H9 (cell line): Measurements from ENCODE around the gene EMC8. TPM values are rescaled to one million over a fixed set of nuclear protein-coding genes. Genes with fewer than 3 reads are reported as not detected.

ENCODE experiments used
- DNase-seq: peaks from one replicate; pipeline ENCODE4 v3.0.0-alpha.2; 2017
- H2AFZ ChIP-seq: one replicate; pipeline ENCODE4 v1.6.1; 2013; ENCODE audit warnings: mild to moderate bottlenecking, low read length, control low read depth, moderate library complexity
- H2AK5ac ChIP-seq: 2 replicates; pipeline ENCODE4 v1.6.1; 2013; ENCODE audit warnings: low read length, control low read depth, mixed read lengths; ENCODE audit not compliant: insufficient read length
- H2BK120ac ChIP-seq: one replicate; pipeline ENCODE4 v1.6.1; 2013; ENCODE audit warnings: low read depth, mild to moderate bottlenecking, low read length, control low read depth, inconsistent platforms; ENCODE audit not compliant: poor library complexity, severe bottlenecking
- H2BK12ac ChIP-seq: 2 replicates; pipeline ENCODE4 v1.6.1; 2013; ENCODE audit warnings: low read length, control low read depth, mixed read lengths, low read depth; ENCODE audit not compliant: insufficient read length
- H2BK15ac ChIP-seq: 2 replicates; pipeline ENCODE4 v1.6.1; 2013; ENCODE audit warnings: low read depth, low read length, control low read depth
- H2BK20ac ChIP-seq: one replicate; pipeline ENCODE4 v1.6.1; 2013; ENCODE audit warnings: low read depth, mild to moderate bottlenecking, low read length, control low read depth, inconsistent platforms; ENCODE audit not compliant: poor library complexity, severe bottlenecking
- H2BK5ac ChIP-seq: 2 replicates; pipeline ENCODE4 v1.6.1; 2013; ENCODE audit warnings: low read length, control low read depth, mixed read lengths; ENCODE audit not compliant: insufficient read length
- H3K14ac ChIP-seq: 2 replicates; pipeline ENCODE4 v1.6.1; 2013; ENCODE audit warnings: low read length, control low read depth; ENCODE audit not compliant: insufficient read depth
- H3K18ac ChIP-seq: 2 replicates; pipeline ENCODE4 v1.6.1; 2013; ENCODE audit warnings: low read depth, mild to moderate bottlenecking, mixed read lengths, low read length, control low read depth; ENCODE audit not compliant: insufficient read length
- H3K23ac ChIP-seq: 2 replicates; pipeline ENCODE4 v1.6.1; 2013; ENCODE audit warnings: low read length, control low read depth, mixed read lengths, low read depth; ENCODE audit not compliant: insufficient read length
- H3K23me2 ChIP-seq: 2 replicates; pipeline ENCODE4 v1.6.1; 2013; ENCODE audit warnings: low read depth, mild to moderate bottlenecking, mixed read lengths, low read length, control low read depth; ENCODE audit not compliant: insufficient read length, poor library complexity, severe bottlenecking
- H3K27ac ChIP-seq: 2 replicates; pipeline ENCODE4 v1.5.1; 2013; ENCODE audit warnings: low read length, control low read depth, mixed read lengths, low read depth; ENCODE audit not compliant: insufficient read length
- H3K27me3 ChIP-seq: 2 replicates; pipeline ENCODE4 v1.6.1; 2013; ENCODE audit warnings: low read length, control low read depth, inconsistent platforms; ENCODE audit not compliant: insufficient read depth
- H3K4ac ChIP-seq: 2 replicates; pipeline ENCODE4 v1.6.1; 2013; ENCODE audit warnings: low read depth, mild to moderate bottlenecking, control low read depth, inconsistent platforms, low read length, moderate library complexity
- H3K4me1 ChIP-seq: 2 replicates; pipeline ENCODE4 v1.6.1; 2013; ENCODE audit warnings: low read length, control low read depth, inconsistent platforms; ENCODE audit not compliant: insufficient read depth
- H3K4me2 ChIP-seq: 2 replicates; pipeline ENCODE4 v1.6.1; 2013; ENCODE audit warnings: low read length, control low read depth, mixed read lengths; ENCODE audit not compliant: insufficient read length, insufficient read depth
- H3K56ac ChIP-seq: 2 replicates; pipeline ENCODE4 v1.6.1; 2013; ENCODE audit warnings: low read depth, mild to moderate bottlenecking, mixed read lengths, low read length, control low read depth; ENCODE audit not compliant: insufficient read length
- H3K79me1 ChIP-seq: 2 replicates; pipeline ENCODE4 v1.6.1; 2013; ENCODE audit warnings: low read depth, mild to moderate bottlenecking, moderate library complexity, low read length, control low read depth, inconsistent platforms; ENCODE audit not compliant: insufficient read depth, poor library complexity, severe bottlenecking
- H3K79me2 ChIP-seq: 2 replicates; pipeline ENCODE4 v1.6.1; 2013; ENCODE audit warnings: low read length, control low read depth, inconsistent platforms; ENCODE audit not compliant: insufficient read depth
- H3K9ac ChIP-seq: 2 replicates; pipeline ENCODE4 v1.6.1; 2013; ENCODE audit warnings: low read length, control low read depth, mixed read lengths; ENCODE audit not compliant: insufficient read length; ENCODE audit errors: extremely low read depth
- H3K9me3 ChIP-seq: one replicate; pipeline ENCODE4 v1.6.1; 2013; ENCODE audit warnings: low read depth, low read length, inconsistent platforms; ENCODE audit not compliant: control insufficient read depth
- H3T11ph ChIP-seq: one replicate; pipeline ENCODE4 v1.6.1; 2013; ENCODE audit warnings: mild to moderate bottlenecking, low read length, control low read depth, inconsistent platforms
- H4K20me1 ChIP-seq: one replicate; pipeline ENCODE4 v1.6.1; 2013; ENCODE audit not compliant: control insufficient read depth, insufficient read length, insufficient read depth
- H4K5ac ChIP-seq: 2 replicates; pipeline ENCODE4 v1.6.1; 2013; ENCODE audit warnings: low read depth, mild to moderate bottlenecking, mixed read lengths, low read length, control low read depth; ENCODE audit not compliant: insufficient read length
- H4K8ac ChIP-seq: replicated peaks from 2 replicates; pipeline ENCODE4 v1.6.1; 2013; ENCODE audit warnings: low read length, control low read depth, mixed read lengths, low read depth; ENCODE audit not compliant: insufficient read length
- H4K91ac ChIP-seq: 2 replicates; pipeline ENCODE4 v1.6.1; 2013; ENCODE audit warnings: low read depth, mild to moderate bottlenecking, moderate library complexity, mixed read lengths, low read length, control low read depth; ENCODE audit not compliant: insufficient read length
- H3K27ac Mint-ChIP-seq, 3 experiments: 2 replicates in 2 of 3; 3 replicates in 1 of 3; pipeline ENCODE4 v1.8.0; 2020 to 2021; ENCODE audit warnings: mixed read lengths in 3 of 3, mild to moderate bottlenecking in 1 of 3, moderate library complexity in 1 of 3
- H3K27me3 Mint-ChIP-seq: 2 replicates; pipeline ENCODE4 v1.8.0; 2021; ENCODE audit warnings: low read depth, mild to moderate bottlenecking, moderate library complexity, mixed read lengths
- H3K36me3 Mint-ChIP-seq, 3 experiments: 2 replicates in 2 of 3; 3 replicates in 1 of 3; pipeline ENCODE4 v1.8.0; 2020 to 2021; ENCODE audit warnings: low read depth in 3 of 3, mixed read lengths in 3 of 3; ENCODE audit not compliant: insufficient read depth in 1 of 3
- H3K4me1 Mint-ChIP-seq, 2 experiments: 2 replicates each; pipeline ENCODE4 v1.8.0; 2020; ENCODE audit warnings: mixed read lengths in 2 of 2
- H3K4me3 Mint-ChIP-seq, 2 experiments: 2 replicates in 1 of 2; 3 replicates in 1 of 2; pipeline ENCODE4 v1.8.0; 2020 to 2021; ENCODE audit warnings: mild to moderate bottlenecking in 2 of 2, mixed read lengths in 2 of 2, moderate library complexity in 1 of 2
- H3K9me3 Mint-ChIP-seq, 2 experiments: 2 replicates in 1 of 2; 3 replicates in 1 of 2; pipeline ENCODE4 v1.8.0; 2020; ENCODE audit warnings: mild to moderate bottlenecking in 2 of 2, mixed read lengths in 2 of 2, moderate library complexity in 1 of 2
- WGBS: extraction: QIAGEN DNeasy Blood & Tissue Kit; methylation state at CpG from one replicate; pipeline ENCODE4 v1.1.7; 2013; ENCODE audit warnings: missing lambda C conversion rate, low lambda C conversion rate, mixed read lengths; ENCODE audit not compliant: insufficient read length; ENCODE audit errors: extremely low coverage; 5-methylcytosine and 5-hydroxymethylcytosine counted together
- total RNA-seq: library from RNA; stranded (reverse); gene quantifications from 2 replicates; pipeline ENCODE4 v1.2.1, GENCODE V29; 2021
- TF ChIP-seq, protein P1 (sequence below): fragments of 200-600 bp; sonication (generic); conservative IDR thresholded peaks from 3 replicates; pipeline ENCODE4 v1.8.0; 2021; ENCODE audit warnings: antibody characterized with exemption, mild to moderate bottlenecking

EMC8 gene
- total RNA-seq, 1 experiment from 2014 or later, result 52.3 TPM

- Histone ChIP-seq H3K79me2 (no peaks in the 10 kb centered on the region), H3K9me3 (no peaks in the 10 kb centered on the region), H3T11ph (no peak overlapping the region), H2BK12ac (no peak overlapping the region), H2AFZ (no peak overlapping the region), H4K8ac (no peak overlapping the region), H3K27me3 (no peaks in the 10 kb centered on the region), H2BK120ac (no peak overlapping the region), H3K4ac (no peak overlapping the region), H3K23me2 (no peaks in the 10 kb centered on the region), H2BK15ac (no peak overlapping the region), H2BK20ac (no peak overlapping the region), H4K5ac (no peak overlapping the region), H4K20me1 (no peaks in the 10 kb centered on the region), H3K18ac (no peak overlapping the region), H3K23ac (no peak overlapping the region), H3K14ac (no peak overlapping the region), H3K9ac (no peak overlapping the region), H3K4me2 (no peak overlapping the region), H3K4me1 (no peaks in the 10 kb centered on the region), H2AK5ac (no peak overlapping the region), H3K56ac (no peak overlapping the region), H4K91ac (no peak overlapping the region), H3K79me1 (no peaks in the 10 kb centered on the region), H3K27ac (no peak overlapping the region), H2BK5ac (no peak overlapping the region)
- no peak overlapping the region for H3K4me3 Mint-ChIP-seq
- no peak overlapping the region for H3K27ac Mint-ChIP-seq
- DNase-seq, result no peak
- H3K27me3 Mint-ChIP-seq, result peaks cover 35% of the 10 kb centered on the region
- H3K4me1 Mint-ChIP-seq, result peaks cover 0 to 7% of the 10 kb centered on the region in 2 experiments; a peak in 2 of 4 replicates
- no CpG with 5 or more reads among the region's 22 CpGs for WGBS
- H3K9me3 Mint-ChIP-seq, result peaks cover 9 to 20% of the 10 kb centered on the region in 2 experiments
- TF ChIP-seq, protein P1, sequence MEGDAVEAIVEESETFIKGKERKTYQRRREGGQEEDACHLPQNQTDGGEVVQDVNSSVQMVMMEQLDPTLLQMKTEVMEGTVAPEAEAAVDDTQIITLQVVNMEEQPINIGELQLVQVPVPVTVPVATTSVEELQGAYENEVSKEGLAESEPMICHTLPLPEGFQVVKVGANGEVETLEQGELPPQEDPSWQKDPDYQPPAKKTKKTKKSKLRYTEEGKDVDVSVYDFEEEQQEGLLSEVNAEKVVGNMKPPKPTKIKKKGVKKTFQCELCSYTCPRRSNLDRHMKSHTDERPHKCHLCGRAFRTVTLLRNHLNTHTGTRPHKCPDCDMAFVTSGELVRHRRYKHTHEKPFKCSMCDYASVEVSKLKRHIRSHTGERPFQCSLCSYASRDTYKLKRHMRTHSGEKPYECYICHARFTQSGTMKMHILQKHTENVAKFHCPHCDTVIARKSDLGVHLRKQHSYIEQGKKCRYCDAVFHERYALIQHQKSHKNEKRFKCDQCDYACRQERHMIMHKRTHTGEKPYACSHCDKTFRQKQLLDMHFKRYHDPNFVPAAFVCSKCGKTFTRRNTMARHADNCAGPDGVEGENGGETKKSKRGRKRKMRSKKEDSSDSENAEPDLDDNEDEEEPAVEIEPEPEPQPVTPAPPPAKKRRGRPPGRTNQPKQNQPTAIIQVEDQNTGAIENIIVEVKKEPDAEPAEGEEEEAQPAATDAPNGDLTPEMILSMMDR, result no peak
- H3K36me3 Mint-ChIP-seq, result peaks cover 2 to 10% (median 2%) of the 10 kb centered on the region in 3 experiments; a peak in 4 of 7 replicates
Observed at GRCh38 chr16:85835956-85836705, 36.8 kb upstream of the EMC8 start.
